ENCODE measurements around the gene BHLHE23.

BHLHE23 gene

DNA sequence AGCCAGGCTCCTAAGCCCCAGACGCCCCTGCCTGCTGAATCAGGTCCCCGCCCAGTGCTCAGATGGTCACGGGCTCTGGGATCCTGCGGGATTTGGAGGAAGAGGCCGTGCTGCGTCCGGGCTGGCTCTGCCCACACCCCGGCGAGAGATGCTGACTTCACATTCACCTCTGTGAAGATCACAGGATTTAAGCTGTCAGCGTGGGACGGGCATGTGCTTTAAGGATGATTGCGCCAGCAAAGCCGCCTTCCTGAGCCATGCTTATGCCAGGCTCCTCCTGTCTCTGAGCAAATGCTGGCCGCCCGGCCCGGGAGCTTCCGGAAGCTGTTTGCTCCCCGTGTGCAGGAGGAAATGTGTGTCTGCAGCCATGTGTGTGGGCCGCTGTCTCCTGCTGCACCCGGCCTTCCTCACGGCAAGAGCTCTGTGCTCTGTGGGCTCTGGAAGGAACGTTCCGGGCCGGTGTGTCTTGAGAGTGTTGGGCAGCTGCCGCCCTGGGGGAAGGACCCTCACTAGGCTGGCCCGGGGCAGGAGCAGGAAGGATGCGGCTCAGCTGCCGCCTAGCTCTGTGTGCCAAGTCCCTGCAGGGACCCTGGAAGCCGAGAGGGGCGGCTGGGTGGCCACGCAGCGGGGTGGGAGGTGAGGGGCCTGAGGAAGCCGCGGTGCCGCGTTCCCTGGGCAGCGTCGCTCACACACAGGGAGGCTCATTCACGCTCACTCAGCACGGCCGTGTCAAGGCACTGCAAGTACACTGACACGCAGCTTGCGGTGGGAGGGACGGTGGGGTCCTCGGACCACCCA is 19.0 kb upstream of the BHLHE23 start:
- Mint-ChIP-seq H3K27ac (no peak overlapping the region), H3K4me1 (ENCODE audit: low read depth) (no peaks in the 10 kb centered on the region), H3K27me3 (ENCODE audit: low read depth) (peaks cover 8% of the 10 kb centered on the region), H3K4me3 (no peak overlapping the region), H3K9me3 (no peaks in the 10 kb centered on the region), H3K36me3 (ENCODE audit: low read depth) (no peaks in the 10 kb centered on the region)
- DNase-seq (ENCODE audit: low spot score), result no peak

GRCh38 chr20:63024573-63025392 is 18.0 kb upstream of the BHLHE23 start:
- DNase-seq (ENCODE audit: low spot score), result no peak
- Mint-ChIP-seq H3K9me3 (no peaks in the 10 kb centered on the region), H3K4me1 (ENCODE audit: low read depth) (no peaks in the 10 kb centered on the region), H3K27ac (no peak overlapping the region), H3K4me3 (no peak overlapping the region), H3K27me3 (ENCODE audit: low read depth) (peaks cover 8% of the 10 kb centered on the region), H3K36me3 (ENCODE audit: low read depth) (no peaks in the 10 kb centered on the region)

- no peak for DNase-seq (ENCODE audit: low spot score)
- Mint-ChIP-seq H3K9me3 (no peaks in the 10 kb centered on the region), H3K4me1 (ENCODE audit: low read depth) (no peaks in the 10 kb centered on the region), H3K27me3 (ENCODE audit: low read depth) (peaks cover 8% of the 10 kb centered on the region), H3K27ac (no peak overlapping the region), H3K36me3 (ENCODE audit: low read depth) (no peaks in the 10 kb centered on the region), H3K4me3 (no peak overlapping the region)
Observed at GRCh38 chr20:63023936-63024571, 17.3 kb upstream of the BHLHE23 start.

DNA sequence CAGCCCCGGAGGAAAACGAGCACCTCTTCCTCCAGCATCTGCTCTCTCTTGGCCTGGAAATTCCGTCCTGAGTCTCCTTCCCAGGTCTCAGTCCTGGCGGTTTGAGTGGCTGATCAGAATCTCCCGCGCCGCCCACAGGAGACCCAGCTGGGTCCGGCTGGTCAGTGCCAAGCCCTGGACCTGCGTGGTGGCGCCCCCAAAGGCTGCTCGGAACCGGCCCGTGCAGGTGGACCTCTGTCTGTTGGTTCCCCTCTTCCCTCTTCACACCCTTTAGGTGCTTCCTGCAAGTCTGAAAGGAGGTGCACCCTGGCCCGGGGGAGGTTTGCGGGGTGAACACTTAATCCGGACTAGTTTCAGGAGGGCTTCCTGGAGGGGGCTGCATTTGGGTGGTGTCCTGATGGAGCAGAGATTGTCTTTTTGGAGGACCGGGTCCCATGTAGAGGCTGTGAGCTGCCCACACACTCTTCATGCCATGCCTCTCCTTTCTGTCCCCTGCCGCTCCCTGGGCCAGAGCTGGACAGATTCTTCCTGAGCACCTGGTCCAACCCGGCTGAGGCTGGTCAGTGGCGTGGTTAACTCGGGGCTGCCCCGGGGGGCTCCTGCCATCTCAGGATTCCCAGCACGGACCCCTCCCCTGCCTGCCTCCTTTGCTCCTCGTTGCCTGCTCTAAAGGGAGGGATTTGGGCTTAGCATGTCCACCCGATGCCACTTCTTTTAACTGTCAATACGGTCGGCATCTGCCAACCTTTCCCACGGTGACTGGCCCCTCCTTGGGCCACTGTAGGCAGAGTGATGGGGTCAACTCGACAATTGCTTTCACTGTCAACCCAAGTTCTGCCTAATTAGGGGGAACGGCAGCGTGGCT is 16.5 kb upstream of the BHLHE23 start:
- no peaks in the 10 kb centered on the region for H3K4me1 Mint-ChIP-seq (ENCODE audit: low read depth)
- no peaks in the 10 kb centered on the region for H3K36me3 Mint-ChIP-seq (ENCODE audit: low read depth)
- H3K9me3 Mint-ChIP-seq, result no peaks in the 10 kb centered on the region
- H3K4me3 Mint-ChIP-seq, result no peak overlapping the region
- H3K27me3 Mint-ChIP-seq (ENCODE audit: low read depth), result peaks cover 12% of the 10 kb centered on the region
- no peak for DNase-seq (ENCODE audit: low spot score)
- H3K27ac Mint-ChIP-seq, result no peak overlapping the region

GRCh38 chr20:63022501-63022900 is 15.7 kb upstream of the BHLHE23 start:
- Mint-ChIP-seq H3K4me1 (ENCODE audit: low read depth) (no peaks in the 10 kb centered on the region), H3K9me3 (no peaks in the 10 kb centered on the region), H3K4me3 (no peak overlapping the region), H3K36me3 (ENCODE audit: low read depth) (no peaks in the 10 kb centered on the region), H3K27ac (no peak overlapping the region), H3K27me3 (ENCODE audit: low read depth) (peaks cover 10% of the 10 kb centered on the region)
- no peak for DNase-seq (ENCODE audit: low spot score)

GRCh38 chr20:63021356-63022321 is 14.9 kb upstream of the BHLHE23 start:
- no peaks in the 10 kb centered on the region for H3K36me3 Mint-ChIP-seq (ENCODE audit: low read depth)
- no peak for DNase-seq (ENCODE audit: low spot score)
- H3K27ac Mint-ChIP-seq, result no peak overlapping the region
- no peaks in the 10 kb centered on the region for H3K4me1 Mint-ChIP-seq (ENCODE audit: low read depth)
- no peak overlapping the region for H3K4me3 Mint-ChIP-seq
- peaks cover 5% of the 10 kb centered on the region for H3K27me3 Mint-ChIP-seq (ENCODE audit: low read depth)
- no peaks in the 10 kb centered on the region for H3K9me3 Mint-ChIP-seq

DNA sequence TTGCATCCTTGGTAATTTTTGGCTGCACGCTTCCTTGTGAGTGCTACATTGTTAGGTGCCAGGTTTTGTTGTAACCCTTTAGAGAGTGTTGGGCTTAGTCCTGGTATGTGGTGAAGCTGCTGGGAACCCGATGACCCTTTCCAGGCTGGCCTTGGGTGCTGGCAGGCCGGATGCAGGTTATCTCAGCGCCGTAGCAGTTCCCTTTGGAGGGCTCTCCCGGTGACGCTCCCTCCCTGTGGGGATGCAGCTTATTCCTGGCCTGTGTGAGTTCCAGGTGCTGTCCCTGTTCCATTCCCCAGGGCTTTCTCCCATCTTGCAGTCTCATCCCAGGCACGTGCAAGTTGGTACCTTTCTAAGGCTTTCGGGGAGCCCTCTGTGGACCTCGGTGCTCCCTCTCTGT is 13.9 kb upstream of the BHLHE23 start:
- no peak overlapping the region for H3K4me3 Mint-ChIP-seq
- H3K27ac Mint-ChIP-seq, result no peak overlapping the region
- DNase-seq (ENCODE audit: low spot score), result no peak
- H3K9me3 Mint-ChIP-seq, result no peaks in the 10 kb centered on the region
- peaks cover 11% of the 10 kb centered on the region for H3K27me3 Mint-ChIP-seq (ENCODE audit: low read depth)
- no peaks in the 10 kb centered on the region for H3K4me1 Mint-ChIP-seq (ENCODE audit: low read depth)
- no peaks in the 10 kb centered on the region for H3K36me3 Mint-ChIP-seq (ENCODE audit: low read depth)

GRCh38 chr20:63017826-63018411 is 11.2 kb upstream of the BHLHE23 start:
- DNase-seq (ENCODE audit: low spot score), result no peak
- peaks cover 36% of the 10 kb centered on the region for H3K27me3 Mint-ChIP-seq (ENCODE audit: low read depth)
- peaks cover 11% of the 10 kb centered on the region for H3K9me3 Mint-ChIP-seq

GRCh38 chr20:63017076-63017825 is 10.5 kb upstream of the BHLHE23 start:
- Mint-ChIP-seq H3K36me3 (ENCODE audit: low read depth) (peaks cover 2% of the 10 kb centered on the region), H3K4me3 (no peak overlapping the region), H3K27me3 (ENCODE audit: low read depth) (peaks cover 42% of the 10 kb centered on the region), H3K4me1 (ENCODE audit: low read depth) (no peaks in the 10 kb centered on the region), H3K27ac (no peak overlapping the region), H3K9me3 (peaks cover 11% of the 10 kb centered on the region)
- no peak for DNase-seq (ENCODE audit: low spot score)

More at GRCh38 chr20:63017826-63018411, 11.2 kb upstream of the BHLHE23 start:
- peaks cover 2% of the 10 kb centered on the region for H3K36me3 Mint-ChIP-seq (ENCODE audit: low read depth)
- H3K27ac Mint-ChIP-seq, result no peak overlapping the region
- H3K4me1 Mint-ChIP-seq (ENCODE audit: low read depth), result no peaks in the 10 kb centered on the region
- no peak overlapping the region for H3K4me3 Mint-ChIP-seq

DNA sequence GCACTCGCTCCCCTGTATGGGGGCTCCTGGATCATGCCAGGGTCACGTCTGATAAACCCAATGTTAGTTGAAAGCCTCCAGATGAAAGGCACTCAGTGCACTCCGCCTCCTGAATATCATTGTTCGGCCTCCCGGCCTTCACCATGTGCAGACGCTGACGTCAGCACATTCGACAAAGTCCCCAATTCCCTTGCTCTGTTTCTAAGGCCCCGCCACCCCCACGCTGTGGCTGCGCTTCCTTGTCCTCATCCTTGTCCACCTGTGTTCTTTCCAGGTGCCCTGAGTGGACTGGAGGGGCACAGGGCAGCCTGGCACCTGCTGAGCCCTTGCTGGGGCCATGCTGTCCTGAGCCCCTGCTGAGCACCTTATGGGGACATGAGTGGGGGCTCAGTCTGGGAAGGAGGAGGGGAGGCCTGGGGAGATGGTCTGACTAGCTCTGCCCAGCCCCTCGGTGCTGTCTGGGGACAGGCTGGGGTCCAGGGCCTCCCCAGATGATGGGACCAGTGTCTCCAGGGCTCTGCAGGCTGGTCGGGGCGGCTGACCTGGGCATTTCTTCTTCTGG is 9.8 kb upstream of the BHLHE23 start:
- H3K4me1 Mint-ChIP-seq (ENCODE audit: low read depth), result no peaks in the 10 kb centered on the region
- H3K27ac Mint-ChIP-seq, result no peak overlapping the region
- H3K4me3 Mint-ChIP-seq, result no peak overlapping the region
- DNase-seq (ENCODE audit: low spot score), result no peak
- peaks cover 11% of the 10 kb centered on the region for H3K9me3 Mint-ChIP-seq
- H3K36me3 Mint-ChIP-seq (ENCODE audit: low read depth), result peaks cover 2% of the 10 kb centered on the region
- H3K27me3 Mint-ChIP-seq (ENCODE audit: low read depth), result peaks cover 48% of the 10 kb centered on the region

- Mint-ChIP-seq H3K4me3 (no peak overlapping the region), H3K27me3 (ENCODE audit: low read depth) (peaks cover 56% of the 10 kb centered on the region), H3K36me3 (ENCODE audit: low read depth) (peaks cover 2% of the 10 kb centered on the region), H3K4me1 (ENCODE audit: low read depth) (no peaks in the 10 kb centered on the region), H3K9me3 (peaks cover 11% of the 10 kb centered on the region), H3K27ac (no peak overlapping the region)
- DNase-seq (ENCODE audit: low spot score), result no peak
Observed at GRCh38 chr20:63015662-63016361, 9.0 kb upstream of the BHLHE23 start.

Measured in T-helper 2 cell treated with Interferon-gamma antibody and Interleukin-4, amounts not matched to agents 5 μg/mL and 100 μg/mL, for 36 hours (primary cell).